ENCODE data around the gene PLEKHD1.

DNA sequence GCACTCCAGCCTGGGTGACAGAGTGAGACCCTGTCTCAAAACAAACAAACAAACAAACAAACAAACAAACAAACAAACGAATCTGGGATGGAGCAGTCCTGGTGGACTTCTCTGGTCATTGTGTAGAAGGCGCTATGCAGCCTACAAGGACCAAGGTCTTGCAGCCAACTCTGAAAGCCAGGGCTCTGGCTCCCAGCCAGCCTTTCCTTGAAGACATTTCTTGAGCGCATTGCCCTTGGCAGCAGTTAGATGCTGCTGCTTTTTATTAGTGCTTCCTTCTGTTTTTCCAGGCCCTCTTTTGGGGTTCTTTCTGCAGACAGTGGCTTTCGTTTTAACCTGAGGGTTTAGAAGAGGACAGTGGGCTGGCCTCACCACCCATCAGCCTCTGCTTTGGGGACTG lies 70.0 kb downstream of the PLEKHD1 start:
- TF ChIP-seq, protein P1, sequence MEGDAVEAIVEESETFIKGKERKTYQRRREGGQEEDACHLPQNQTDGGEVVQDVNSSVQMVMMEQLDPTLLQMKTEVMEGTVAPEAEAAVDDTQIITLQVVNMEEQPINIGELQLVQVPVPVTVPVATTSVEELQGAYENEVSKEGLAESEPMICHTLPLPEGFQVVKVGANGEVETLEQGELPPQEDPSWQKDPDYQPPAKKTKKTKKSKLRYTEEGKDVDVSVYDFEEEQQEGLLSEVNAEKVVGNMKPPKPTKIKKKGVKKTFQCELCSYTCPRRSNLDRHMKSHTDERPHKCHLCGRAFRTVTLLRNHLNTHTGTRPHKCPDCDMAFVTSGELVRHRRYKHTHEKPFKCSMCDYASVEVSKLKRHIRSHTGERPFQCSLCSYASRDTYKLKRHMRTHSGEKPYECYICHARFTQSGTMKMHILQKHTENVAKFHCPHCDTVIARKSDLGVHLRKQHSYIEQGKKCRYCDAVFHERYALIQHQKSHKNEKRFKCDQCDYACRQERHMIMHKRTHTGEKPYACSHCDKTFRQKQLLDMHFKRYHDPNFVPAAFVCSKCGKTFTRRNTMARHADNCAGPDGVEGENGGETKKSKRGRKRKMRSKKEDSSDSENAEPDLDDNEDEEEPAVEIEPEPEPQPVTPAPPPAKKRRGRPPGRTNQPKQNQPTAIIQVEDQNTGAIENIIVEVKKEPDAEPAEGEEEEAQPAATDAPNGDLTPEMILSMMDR (IDR thresholded peaks at IDR 0.05; ENCODE audit: low read depth, low read length, poor library complexity, severe bottlenecking) = no peak
- TF ChIP-seq EZH2phosphoT487 (IDR thresholded peaks at IDR 0.05; ENCODE audit: borderline replicate concordance, low read length) = no peak
